ENCODE measurements around the gene KLHL12. TPM values are rescaled to one million over a fixed set of nuclear protein-coding genes. Genes with fewer than 3 reads are reported as not detected.

Gene KLHL12
- total and polyA plus RNA-seq, 2 donors (not counting 3 experiments of a cell fraction or from before 2014, with no cell fraction given): 22.8 to 23.0 TPM

- Histone ChIP-seq H3K79me2 (ENCODE audit: control insufficient read depth, insufficient read depth, low read length) (peaks cover 53% of the 10 kb centered on the region), H3K4me1 (ENCODE audit: control insufficient read depth, extremely low read depth, insufficient read depth, low read length) (peaks cover 24% of the 10 kb centered on the region), H3K9me1 (replicated peaks; ENCODE audit: control insufficient read depth, extremely low read depth, insufficient read depth, low read length) (no peaks in the 10 kb centered on the region), H3K4me3 (replicated peaks in 1 of 3; ENCODE audit: insufficient read depth in 1 of 3, low read depth in 1 of 3, low read length in 3 of 3) (no peak overlapping the region), H3K27ac (ENCODE audit: insufficient read depth, low read depth, low read length) (no peak overlapping the region), H2AFZ (ENCODE audit: low read depth, low read length) (no peak overlapping the region), H3K36me3 (ENCODE audit: control insufficient read depth in 2 of 2, extremely low read depth in 1 of 2, insufficient read depth in 2 of 2, low read length in 2 of 2) (peaks cover 0 to 17% of the 10 kb centered on the region in 2 experiments), H3K9ac (replicated peaks; ENCODE audit: extremely low read depth, insufficient read depth, low read length) (no peak overlapping the region), H3K9me3 (replicated peaks; ENCODE audit: control insufficient read depth, insufficient read depth, low read length) (no peaks in the 10 kb centered on the region), H4K20me1 (replicated peaks; ENCODE audit: control insufficient read depth, extremely low read depth, insufficient read depth, low read length) (peaks cover 18% of the 10 kb centered on the region), H3K4me2 (ENCODE audit: insufficient read depth, low read length) (no peak overlapping the region), H3K27me3 (ENCODE audit: control insufficient read depth in 2 of 2, insufficient read depth in 2 of 2, low read length in 2 of 2) (no peaks in the 10 kb centered on the region)
- TF ChIP-seq FOS (IDR thresholded peaks at IDR 0.05; ENCODE audit: borderline replicate concordance, insufficient read depth, low read length) (no peak), JUN (IDR thresholded peaks at IDR 0.05; ENCODE audit: borderline replicate concordance, insufficient read depth, insufficient read length, low read depth) (no peak), POLR2A (IDR thresholded peaks at IDR 0.05; ENCODE audit: low read depth, low read length) (no peak), MYC (IDR thresholded peaks at IDR 0.05; ENCODE audit: low read depth, low read length) (no peak), EZH2 (IDR thresholded peaks at IDR 0.05; ENCODE audit: borderline replicate concordance, low read depth, low read length, severe bottlenecking) (no peak), GATA2 (IDR thresholded peaks at IDR 0.05; ENCODE audit: insufficient read depth, insufficient read length, low read depth, low read length) (no peak)
- FAIRE-seq (no peak), DNase-seq (ENCODE audit: low read depth, low spot score) (no peak)
- POLR2A ChIA-PET: no interaction called here
- intact Hi-C loops (cut with micrococcal nuclease) (no loop called here), dilution Hi-C loops (cut with MboI; ENCODE audit: extremely low pct_ligation_motif_present, low sequenced_read_pairs) (no loop called here)
- CTCF ChIA-PET: interaction anchor here (1.1 to 2.4 kb wide), 4 partner anchors 10 to 47 kb away, joined by 3 to 10 read pairs (median 6); no protein-coding TSS in a partner anchor
- no TSS peak for BruUV-seq (replicated peaks)
Observed at GRCh38 chr1:202952099-202952498, 25.1 kb upstream of the KLHL12 start.

- Histone ChIP-seq H3K79me2 (ENCODE audit: control insufficient read depth, insufficient read depth, low read length) (peaks cover 47% of the 10 kb centered on the region), H2AFZ (ENCODE audit: low read depth, low read length) (no peak overlapping the region), H3K27ac (ENCODE audit: insufficient read depth, low read depth, low read length) (no peak overlapping the region), H3K9ac (replicated peaks; ENCODE audit: extremely low read depth, insufficient read depth, low read length) (no peak overlapping the region), H3K4me2 (ENCODE audit: insufficient read depth, low read length) (no peak overlapping the region), H3K36me3 (ENCODE audit: control insufficient read depth in 2 of 2, extremely low read depth in 1 of 2, insufficient read depth in 2 of 2, low read length in 2 of 2) (peaks cover 0 to 18% of the 10 kb centered on the region in 2 experiments), H3K4me1 (ENCODE audit: control insufficient read depth, extremely low read depth, insufficient read depth, low read length) (peaks cover 18% of the 10 kb centered on the region), H3K9me1 (replicated peaks; ENCODE audit: control insufficient read depth, extremely low read depth, insufficient read depth, low read length) (no peaks in the 10 kb centered on the region), H3K4me3 (replicated peaks in 1 of 3; ENCODE audit: insufficient read depth in 1 of 3, low read depth in 1 of 3, low read length in 3 of 3) (no peak overlapping the region), H3K27me3 (ENCODE audit: control insufficient read depth in 2 of 2, insufficient read depth in 2 of 2, low read length in 2 of 2) (no peaks in the 10 kb centered on the region), H3K9me3 (replicated peaks; ENCODE audit: control insufficient read depth, insufficient read depth, low read length) (no peaks in the 10 kb centered on the region), H4K20me1 (replicated peaks; ENCODE audit: control insufficient read depth, extremely low read depth, insufficient read depth, low read length) (peaks cover 15% of the 10 kb centered on the region)
- CTCF ChIA-PET: interaction anchor here (2.4 kb wide), 1 partner anchor 48 kb away, joined by 7 read pairs; no protein-coding TSS in a partner anchor
- DNase-seq (ENCODE audit: low read depth, low spot score): no peak
- intact Hi-C loops (cut with micrococcal nuclease) (no loop called here), dilution Hi-C loops (cut with MboI; ENCODE audit: extremely low pct_ligation_motif_present, low sequenced_read_pairs) (no loop called here)
- no peak for FAIRE-seq
- BruUV-seq (replicated peaks): no TSS peak
- POLR2A ChIA-PET: no interaction called here
- TF ChIP-seq JUN (IDR thresholded peaks at IDR 0.05; ENCODE audit: borderline replicate concordance, insufficient read depth, insufficient read length, low read depth): no peak
- no peak for TF ChIP-seq POLR2A (IDR thresholded peaks at IDR 0.05; ENCODE audit: low read depth, low read length)
- TF ChIP-seq CTCF (IDR thresholded peaks at IDR 0.05; ENCODE audit: extremely low read depth in 1 of 2, insufficient read depth in 1 of 2, low read depth in 1 of 2, low read length in 2 of 2): no peak
- TF ChIP-seq MAX (IDR thresholded peaks at IDR 0.05; ENCODE audit: insufficient read depth, insufficient read length): no peak
- no peak for TF ChIP-seq POLR2AphosphoS5 (IDR thresholded peaks at IDR 0.05; ENCODE audit: insufficient read depth, low read depth, low read length)
- TF ChIP-seq GATA2 (IDR thresholded peaks at IDR 0.05; ENCODE audit: insufficient read depth, insufficient read length, low read depth, low read length): no peak
- no peak for TF ChIP-seq FOS (IDR thresholded peaks at IDR 0.05; ENCODE audit: borderline replicate concordance, insufficient read depth, low read length)
- TF ChIP-seq EZH2 (IDR thresholded peaks at IDR 0.05; ENCODE audit: borderline replicate concordance, low read depth, low read length, severe bottlenecking): no peak
- no peak for TF ChIP-seq MYC (IDR thresholded peaks at IDR 0.05; ENCODE audit: low read depth, low read length)
Observed at GRCh38 chr1:202951437-202951836, 24.4 kb upstream of the KLHL12 start.

Measured in endothelial cell of umbilical vein (primary cell).